Measurements from ENCODE around the gene SSBP3. TPM values are rescaled to one million over a fixed set of nuclear protein-coding genes. Genes with fewer than 3 reads are reported as not detected.

Gene SSBP3
- total RNA-seq, 4 donors from 2014 or later: 32.8 to 63.4 (median 47.4) TPM

- peak overlapping the region; percentile 90 to 97 (median 95) for H3K27ac ChIP-seq (replicated peaks in 1 of 4)
- no peak overlapping the region for H3K4me3 ChIP-seq
- H3K9me3 ChIP-seq: no peaks in the 10 kb centered on the region
- H3K36me3 ChIP-seq: no peaks in the 10 kb centered on the region
- no peaks in the 10 kb centered on the region for H3K27me3 ChIP-seq
- no peak for DNase-seq (ENCODE audit: extremely low spot score)
- intact Hi-C loops (cut with DNase I): loop anchor here (2.0 kb wide), 2 partner anchors 135 to 217 kb away; partner anchors contain the start of gene SSBP3
- TF ChIP-seq POLR2A (IDR thresholded peaks at IDR 0.05; ENCODE audit: low read depth) (no peak), POLR2AphosphoS5 (IDR thresholded peaks at IDR 0.05) (no peak)
- 63% methylated on average over 2 of the region's 2 CpGs for WGBS
- H3K4me1 ChIP-seq: peaks cover 69 to 95% (median 92%) of the 10 kb centered on the region in 4 donors
Measured at GRCh38 chr1:54272134-54272533, 134.1 kb downstream of the SSBP3 start.

DNA sequence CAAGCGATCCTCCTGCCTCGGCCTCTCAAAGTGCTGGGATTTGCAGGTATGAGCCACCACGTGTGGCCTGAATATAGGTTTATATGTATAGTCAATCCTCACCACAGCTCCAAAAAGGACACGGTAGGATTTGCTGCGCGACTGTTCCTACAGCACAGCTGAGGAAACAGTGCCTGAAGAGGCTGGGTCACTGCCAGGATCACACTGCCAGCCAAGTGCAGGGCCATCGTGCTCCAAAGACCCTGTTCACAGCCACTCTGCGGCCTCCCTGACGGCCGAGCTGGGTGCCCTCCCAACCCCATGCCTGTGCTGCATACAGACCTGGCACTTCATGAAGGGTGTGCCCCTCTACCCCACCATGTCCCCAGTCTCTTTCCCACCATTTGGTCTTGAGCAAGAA is 134.9 kb downstream of the SSBP3 start:
- Histone ChIP-seq H3K36me3 (no peaks in the 10 kb centered on the region), H3K27ac (replicated peaks in 1 of 4) (peak overlapping the region; percentile 90 to 97 (median 95))
- WGBS: 78% methylated on average over 7 of the region's 10 CpGs

GRCh38 chr1:54270543-54270942 is 135.7 kb downstream of the SSBP3 start:
- Histone ChIP-seq H3K9me3 (no peaks in the 10 kb centered on the region), H3K4me1 (peaks cover 53 to 89% (median 81%) of the 10 kb centered on the region in 4 donors), H3K27ac (replicated peaks in 1 of 4) (peak overlapping the region; percentile 90 to 97 (median 95)), H3K36me3 (no peaks in the 10 kb centered on the region), H3K4me3 (no peak overlapping the region), H3K27me3 (no peaks in the 10 kb centered on the region)
- intact Hi-C loops (cut with DNase I): no loop called here
- TF ChIP-seq POLR2A (IDR thresholded peaks at IDR 0.05; ENCODE audit: low read depth) (no peak), POLR2AphosphoS5 (IDR thresholded peaks at IDR 0.05) (no peak), EP300 (IDR thresholded peaks at IDR 0.05) (no peak), CTCF (IDR thresholded peaks at IDR 0.05) (no peak)
- WGBS: 99% methylated on average over 7 of the region's 7 CpGs
- no peak for DNase-seq (ENCODE audit: extremely low spot score)

More for the DNA sequence above, 134.9 kb downstream of the SSBP3 start:
- Histone ChIP-seq H3K9me3 (no peaks in the 10 kb centered on the region), H3K27me3 (no peaks in the 10 kb centered on the region), H3K4me3 (no peak overlapping the region), H3K4me1 (peaks cover 61 to 91% (median 89%) of the 10 kb centered on the region in 4 donors)
- TF ChIP-seq POLR2AphosphoS5 (IDR thresholded peaks at IDR 0.05) (no peak), CTCF (IDR thresholded peaks at IDR 0.05) (no peak), POLR2A (IDR thresholded peaks at IDR 0.05; ENCODE audit: low read depth) (no peak), EP300 (IDR thresholded peaks at IDR 0.05) (no peak)
- intact Hi-C loops (cut with DNase I): no loop called here
- DNase-seq (ENCODE audit: extremely low spot score): no peak

- Histone ChIP-seq H3K27me3 (no peaks in the 10 kb centered on the region), H3K9me3 (no peaks in the 10 kb centered on the region), H3K4me3 (no peak overlapping the region), H3K27ac (replicated peaks in 1 of 4) (peak overlapping the region; percentile 3 to 97 (median 28)), H3K36me3 (no peaks in the 10 kb centered on the region), H3K4me1 (peaks cover 36 to 74% (median 64%) of the 10 kb centered on the region in 4 donors)
- DNase-seq (ENCODE audit: extremely low spot score): no peak
- intact Hi-C loops (cut with DNase I): no loop called here
- TF ChIP-seq POLR2AphosphoS5 (IDR thresholded peaks at IDR 0.05) (no peak), POLR2A (IDR thresholded peaks at IDR 0.05; ENCODE audit: low read depth) (no peak), EP300 (IDR thresholded peaks at IDR 0.05) (no peak), CTCF (IDR thresholded peaks at IDR 0.05) (no peak)
- WGBS: 64% methylated on average over 6 of the region's 9 CpGs
Measured at GRCh38 chr1:54268762-54269297, 137.4 kb downstream of the SSBP3 start.

GRCh38 chr1:54267815-54268761 is 138.1 kb downstream of the SSBP3 start:
- H3K9me3 ChIP-seq: no peaks in the 10 kb centered on the region
- H3K27me3 ChIP-seq: no peaks in the 10 kb centered on the region
- no peak for TF ChIP-seq POLR2AphosphoS5 (IDR thresholded peaks at IDR 0.05)
- H3K4me3 ChIP-seq: no peak overlapping the region
- 84% methylated on average over 14 of the region's 17 CpGs for WGBS
- DNase-seq (ENCODE audit: extremely low spot score): no peak
- H3K4me1 ChIP-seq: peaks cover 29 to 70% (median 57%) of the 10 kb centered on the region in 4 donors
- intact Hi-C loops (cut with DNase I): no loop called here
- H3K36me3 ChIP-seq: no peaks in the 10 kb centered on the region
- H3K27ac ChIP-seq (replicated peaks in 1 of 4): peak overlapping the region; percentile 3 to 97 (median 28)
